Mucosa of descending colon (tissue), 3 donors: ENCODE measurements around the gene PPP1R9B. TPM values are rescaled to one million over a fixed set of nuclear protein-coding genes. Genes with fewer than 3 reads are reported as not detected.

Experiments used
- ATAC-seq: fragments of 200-7000 bp; cut with Tn5 transposase; one replicate; pipeline ENCODE4 v1.9.1; 2020; ENCODE audit warnings: mild to moderate bottlenecking, moderate library complexity
- DNase-seq, 3 donors: peaks; one replicate each; pipeline ENCODE4 v3.0.0-alpha.2; 2020
- H3K36me3 ChIP-seq: fragments of 200-600 bp; one replicate; pipeline ENCODE4 v1.8.0; 2021; ENCODE audit warnings: low read depth, mild to moderate bottlenecking
- H3K4me1 ChIP-seq: fragments of 200-600 bp; one replicate; pipeline ENCODE4 v1.8.0; 2021; ENCODE audit warnings: low read depth, mild to moderate bottlenecking
- H3K4me3 ChIP-seq: fragments of 200-600 bp; one replicate; pipeline ENCODE4 v1.8.0; 2021; ENCODE audit warnings: mild to moderate bottlenecking
- H3K9me3 ChIP-seq: fragments of 200-600 bp; one replicate; pipeline ENCODE4 v1.8.0; 2021; ENCODE audit warnings: mild to moderate bottlenecking
- intact Hi-C, 2 donors: fragments of 100-400 bp; cut with DNase I in 1 of 2; cut with micrococcal nuclease in 1 of 2; formaldehyde crosslinking; loops; one replicate each; pipeline versions ENCODE4 v1.11.0 to v1.11.1; 2022; cut with DNase I, micrococcal nuclease
- total RNA-seq, 3 donors: library from RNA; stranded (reverse); fragmentation: NEBNext Ultra II Directional in 2 of 3; extraction: Animal tissue kit (Norgen Biotek cat#: 25700) in 2 of 3; gene quantifications; one replicate each; pipeline versions ENCODE4 v1.2.1 to v1.2.4, GENCODE V29; 2021 to 2023
- TF ChIP-seq, protein P1 (sequence below): fragments of 200-600 bp; IDR thresholded peaks from one replicate; pipeline ENCODE4 v1.8.0; 2022; ENCODE audit warnings: antibody characterized with exemption, mild to moderate bottlenecking
- donor health status: DM: no; HTN: no; CAD: no; lungs with moderate emphysema.
- donor health status: DM: no; HTN: no; CAD: no.
- donor health status: DM: no; HTN: yes; CAD: no.

Gene PPP1R9B
- total RNA-seq, 3 donors from 2014 or later, result 27.3 to 47.5 (median 33.1) TPM

DNA sequence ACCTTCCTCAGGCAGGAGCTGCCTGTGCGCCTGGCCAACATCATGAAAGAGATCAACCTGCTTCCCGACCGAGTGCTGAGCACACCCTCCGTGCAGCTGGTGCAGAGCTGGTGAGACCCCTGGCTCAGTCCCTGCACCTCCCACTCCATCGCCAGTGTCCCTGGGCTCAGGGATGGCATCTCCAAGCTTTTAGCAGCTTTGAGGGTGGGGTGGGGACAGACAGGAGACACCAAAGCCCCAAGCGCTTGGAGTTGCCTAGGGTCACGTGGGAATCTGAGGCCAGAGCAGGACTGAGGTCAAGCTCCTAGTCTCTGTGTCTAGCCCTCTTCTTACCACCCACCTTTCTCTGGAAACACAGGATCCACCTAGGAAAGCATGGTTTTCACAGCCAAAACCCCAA lies 53.0 kb downstream of the PPP1R9B start:
- TF ChIP-seq, protein P1, sequence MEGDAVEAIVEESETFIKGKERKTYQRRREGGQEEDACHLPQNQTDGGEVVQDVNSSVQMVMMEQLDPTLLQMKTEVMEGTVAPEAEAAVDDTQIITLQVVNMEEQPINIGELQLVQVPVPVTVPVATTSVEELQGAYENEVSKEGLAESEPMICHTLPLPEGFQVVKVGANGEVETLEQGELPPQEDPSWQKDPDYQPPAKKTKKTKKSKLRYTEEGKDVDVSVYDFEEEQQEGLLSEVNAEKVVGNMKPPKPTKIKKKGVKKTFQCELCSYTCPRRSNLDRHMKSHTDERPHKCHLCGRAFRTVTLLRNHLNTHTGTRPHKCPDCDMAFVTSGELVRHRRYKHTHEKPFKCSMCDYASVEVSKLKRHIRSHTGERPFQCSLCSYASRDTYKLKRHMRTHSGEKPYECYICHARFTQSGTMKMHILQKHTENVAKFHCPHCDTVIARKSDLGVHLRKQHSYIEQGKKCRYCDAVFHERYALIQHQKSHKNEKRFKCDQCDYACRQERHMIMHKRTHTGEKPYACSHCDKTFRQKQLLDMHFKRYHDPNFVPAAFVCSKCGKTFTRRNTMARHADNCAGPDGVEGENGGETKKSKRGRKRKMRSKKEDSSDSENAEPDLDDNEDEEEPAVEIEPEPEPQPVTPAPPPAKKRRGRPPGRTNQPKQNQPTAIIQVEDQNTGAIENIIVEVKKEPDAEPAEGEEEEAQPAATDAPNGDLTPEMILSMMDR, result no peak
- ATAC-seq, result no peak

DNA sequence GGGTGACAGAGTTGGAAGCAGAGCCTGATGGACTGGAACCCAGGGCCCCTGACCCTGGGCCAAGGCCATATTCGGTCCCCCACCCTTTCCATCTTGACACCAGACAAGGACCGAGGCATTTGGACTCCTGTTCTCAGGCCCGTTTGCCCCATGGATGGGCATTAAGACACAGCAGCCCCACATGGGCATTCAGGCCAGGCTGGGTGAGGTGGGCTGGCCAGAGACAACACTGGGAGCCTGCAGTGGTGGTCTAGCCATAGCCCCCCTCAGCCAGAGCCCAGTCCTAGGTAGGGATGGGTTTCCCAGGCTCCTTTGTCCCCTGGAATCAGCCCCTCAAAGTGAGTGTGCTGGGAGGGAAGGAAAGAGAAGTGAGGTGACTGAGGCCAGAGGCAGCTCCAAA lies 53.7 kb downstream of the PPP1R9B start:
- TF ChIP-seq, protein P1, result no peak
- Histone ChIP-seq H3K4me3 (no peak overlapping the region), H3K4me1 (peaks cover 49% of the 10 kb centered on the region), H3K9me3 (no peaks in the 10 kb centered on the region), H3K36me3 (peaks cover 3% of the 10 kb centered on the region)
- DNase-seq (peak in 1 of 3 donors; percentile 3), ATAC-seq (no peak)
- intact Hi-C loops, result loop anchor here in 1 of 2 donors (10.0 kb wide), 1 partner anchor 208 kb away; no protein-coding TSS in a partner anchor

More for the DNA sequence above, 53.0 kb downstream of the PPP1R9B start:
- peaks cover 51% of the 10 kb centered on the region for H3K4me1 ChIP-seq
- intact Hi-C loops, result loop anchor here in 1 of 2 donors (10.0 kb wide), 1 partner anchor 207 kb away; no protein-coding TSS in a partner anchor
- H3K4me3 ChIP-seq, result no peak overlapping the region
- H3K36me3 ChIP-seq, result peaks cover 3% of the 10 kb centered on the region
- H3K9me3 ChIP-seq, result no peaks in the 10 kb centered on the region
- DNase-seq, result peak in 1 of 3 donors; percentile 34

DNA sequence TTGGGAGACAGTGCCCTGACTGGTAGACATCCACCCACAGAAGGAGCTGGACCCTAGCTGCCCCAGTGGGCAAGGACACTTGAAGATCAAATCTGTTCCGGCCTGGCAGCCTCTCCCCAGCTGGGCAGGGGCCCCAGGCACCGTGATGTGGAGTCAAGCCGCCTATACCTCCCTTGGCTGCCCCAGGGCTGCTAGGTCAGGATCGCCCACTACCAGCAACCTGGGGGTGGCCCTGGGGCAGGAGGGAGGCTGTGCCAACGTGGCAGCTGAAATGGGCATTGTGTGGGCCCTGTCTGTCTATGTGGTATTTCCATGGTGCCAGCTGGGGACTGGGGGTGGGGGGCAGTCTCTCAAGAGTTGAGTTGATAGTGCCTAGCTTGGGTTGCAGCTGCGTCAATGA lies 54.4 kb downstream of the PPP1R9B start:
- H3K9me3 ChIP-seq, result no peaks in the 10 kb centered on the region
- TF ChIP-seq, protein P1, result no peak
- peak overlapping the region; percentile 88 for H3K4me3 ChIP-seq
- H3K4me1 ChIP-seq, result peaks cover 43% of the 10 kb centered on the region
- intact Hi-C loops, result loop anchor here in 1 of 2 donors (10.0 kb wide), 1 partner anchor 209 kb away; no protein-coding TSS in a partner anchor
- no peak for ATAC-seq
- peaks cover 3% of the 10 kb centered on the region for H3K36me3 ChIP-seq
- peak; percentile 34 to 59 (median 56) for DNase-seq

DNA sequence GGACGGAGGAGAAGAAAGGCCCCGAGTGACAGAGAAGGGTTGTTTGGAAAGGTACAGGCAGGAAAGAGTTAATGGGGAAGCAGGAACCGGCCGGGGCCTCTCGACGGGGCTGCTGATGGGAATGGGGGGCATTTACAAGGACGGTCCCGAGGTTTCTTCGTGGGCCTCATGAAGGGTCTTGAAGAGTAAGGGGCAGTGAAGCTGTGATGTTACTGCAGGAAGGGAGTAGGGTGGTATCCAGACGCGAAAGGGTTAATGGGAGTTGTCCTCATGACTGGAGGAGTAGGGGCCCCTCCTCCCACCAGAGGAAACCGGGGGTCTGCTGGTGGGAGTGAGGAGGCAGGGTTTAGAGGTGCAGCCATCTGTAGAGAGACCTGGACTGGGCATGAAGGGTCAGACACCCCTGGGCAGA lies 54.8 kb downstream of the PPP1R9B start:
- DNase-seq, result peak; percentile 45 to 54 (median 49)
- intact Hi-C loops, result loop anchor here in 1 of 2 donors (10.0 kb wide), 1 partner anchor 209 kb away; no protein-coding TSS in a partner anchor
- peaks cover 38% of the 10 kb centered on the region for H3K4me1 ChIP-seq

DNA sequence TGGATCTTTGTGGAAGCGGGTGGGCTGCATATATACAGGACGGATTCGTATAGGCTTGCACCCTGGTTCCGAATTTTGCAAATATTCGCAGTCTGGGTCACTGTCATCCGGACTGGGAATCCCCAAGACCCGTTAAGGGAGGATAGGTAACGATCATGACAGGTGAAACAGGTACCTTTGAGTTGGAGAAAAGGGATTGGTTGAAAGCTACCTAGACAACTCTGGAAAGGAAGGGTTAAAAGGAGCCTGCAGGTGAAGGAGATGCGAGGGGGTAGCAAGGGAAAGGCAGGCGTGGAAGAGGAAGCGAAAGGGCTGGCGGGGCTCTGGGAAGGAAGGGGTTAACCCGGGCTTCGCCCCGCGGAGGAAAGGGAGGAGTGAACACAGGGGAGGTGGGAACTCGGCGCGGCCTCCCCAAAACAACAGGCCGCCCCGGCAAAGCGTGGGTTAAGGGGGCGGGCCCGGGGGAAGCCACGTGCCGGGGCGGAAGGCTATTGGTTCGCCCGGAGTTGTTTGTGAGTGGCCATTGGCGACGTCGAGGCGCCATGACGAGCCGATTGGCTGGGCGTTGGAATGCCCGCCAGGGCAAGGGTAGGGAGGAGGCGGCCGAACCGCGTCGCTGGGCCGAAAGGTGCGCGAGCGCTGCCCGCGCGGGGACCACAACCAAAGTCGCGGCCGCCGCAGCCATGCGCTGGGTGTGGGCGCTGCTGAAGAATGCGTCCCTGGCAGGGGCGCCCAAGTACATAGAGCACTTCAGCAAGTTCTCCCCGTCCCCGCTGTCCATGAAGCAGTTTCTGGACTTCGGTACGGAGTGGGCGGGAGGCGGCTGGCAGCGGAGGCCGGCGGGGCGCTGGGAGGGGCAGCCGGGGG lies 55.5 kb downstream of the PPP1R9B start, which contains the start of gene PDK2:
Gene PDK2, plus strand, starts transcription at position 599 of the 867 bp plus-strand sequence. Its CDS starts 85 bp downstream, at position 684.
- ATAC-seq, result peak; percentile 94
- peak; percentile 95 to 97 (median 97) for DNase-seq
- H3K4me1 ChIP-seq, result peaks cover 32% of the 10 kb centered on the region
- no peaks in the 10 kb centered on the region for H3K9me3 ChIP-seq
- intact Hi-C loops, result loop anchor here in 1 of 2 donors (5.0 to 10.0 kb wide), 2 partner anchors 68 to 210 kb away; no protein-coding TSS in a partner anchor
- peaks cover 3% of the 10 kb centered on the region for H3K36me3 ChIP-seq
- H3K4me3 ChIP-seq, result peak within 1 kb of the TSS; percentile 88
- TF ChIP-seq, protein P1, result no peak

More for the DNA sequence above, 54.8 kb downstream of the PPP1R9B start:
- peak overlapping the region; percentile 88 for H3K4me3 ChIP-seq
- TF ChIP-seq, protein P1, result no peak
- H3K36me3 ChIP-seq, result peaks cover 3% of the 10 kb centered on the region
- no peaks in the 10 kb centered on the region for H3K9me3 ChIP-seq
- no peak for ATAC-seq
